ENCODE measurements around the gene MORN3.

MORN3 gene

DNA sequence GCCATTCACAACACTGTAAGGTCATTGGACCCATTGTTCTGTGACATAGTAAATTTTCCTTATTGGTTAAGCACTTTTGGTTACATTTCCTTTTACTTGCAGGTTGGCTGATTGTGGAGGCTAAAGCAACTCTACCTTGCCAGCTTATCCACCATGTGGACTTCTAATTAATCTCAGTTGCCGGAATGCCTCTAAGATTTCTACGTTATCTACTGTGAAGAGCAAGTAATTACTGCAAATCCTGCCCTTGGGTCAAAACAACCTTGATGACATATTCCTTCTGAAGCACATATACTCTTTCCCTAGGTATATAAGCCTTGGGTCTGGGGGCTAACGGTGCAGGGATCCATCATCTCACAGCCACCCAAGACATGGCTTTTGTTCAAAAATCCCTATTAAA is 19.5 kb upstream of the MORN3 start:
- no peak for TF ChIP-seq POLR2AphosphoS5 (IDR thresholded peaks at IDR 0.05; ENCODE audit: low read depth, low read length)

DNA sequence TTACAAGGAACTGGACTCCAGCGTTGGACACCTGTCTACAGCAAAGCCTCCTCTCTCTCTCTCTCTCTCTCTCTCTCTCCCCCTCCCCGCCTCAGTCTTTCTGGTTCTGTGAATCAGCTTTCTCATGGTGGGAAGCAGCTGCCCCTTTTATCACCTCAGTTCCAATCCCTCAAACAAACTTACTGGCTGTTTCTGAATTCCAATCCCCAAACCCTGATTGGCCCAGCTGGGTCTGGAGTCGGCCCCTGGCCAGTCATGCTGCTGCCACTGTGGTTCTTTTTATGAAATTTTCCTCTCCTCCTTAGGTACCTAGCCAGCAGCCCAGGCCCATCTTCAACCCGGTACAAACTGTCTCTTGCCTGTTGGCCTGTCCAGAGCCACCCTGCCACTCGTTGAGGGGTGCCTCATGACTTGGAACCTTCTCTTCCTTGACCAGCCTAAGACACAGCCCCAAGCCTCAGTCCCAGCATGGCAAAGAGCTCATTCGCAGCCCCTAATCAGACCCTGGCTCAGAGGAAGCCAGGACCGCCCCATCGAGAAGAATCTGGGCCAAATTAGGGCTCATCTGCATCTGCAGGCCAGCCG is 9.4 kb upstream of the MORN3 start:
- TF ChIP-seq POLR2AphosphoS5 (IDR thresholded peaks at IDR 0.05; ENCODE audit: low read depth, low read length) (no peak), TAF1 (IDR thresholded peaks at IDR 0.05; ENCODE audit: borderline replicate concordance, insufficient read depth, low read length) (no peak), FOXP2 (optimal IDR thresholded peaks at IDR 0.05; ENCODE audit: borderline replicate concordance, extremely low read depth, extremely low read length, insufficient read depth) (no peak), SIN3A (IDR thresholded peaks at IDR 0.05; ENCODE audit: borderline replicate concordance, insufficient read depth, low read length) (no peak)
- TF ChIP-seq, protein P1, sequence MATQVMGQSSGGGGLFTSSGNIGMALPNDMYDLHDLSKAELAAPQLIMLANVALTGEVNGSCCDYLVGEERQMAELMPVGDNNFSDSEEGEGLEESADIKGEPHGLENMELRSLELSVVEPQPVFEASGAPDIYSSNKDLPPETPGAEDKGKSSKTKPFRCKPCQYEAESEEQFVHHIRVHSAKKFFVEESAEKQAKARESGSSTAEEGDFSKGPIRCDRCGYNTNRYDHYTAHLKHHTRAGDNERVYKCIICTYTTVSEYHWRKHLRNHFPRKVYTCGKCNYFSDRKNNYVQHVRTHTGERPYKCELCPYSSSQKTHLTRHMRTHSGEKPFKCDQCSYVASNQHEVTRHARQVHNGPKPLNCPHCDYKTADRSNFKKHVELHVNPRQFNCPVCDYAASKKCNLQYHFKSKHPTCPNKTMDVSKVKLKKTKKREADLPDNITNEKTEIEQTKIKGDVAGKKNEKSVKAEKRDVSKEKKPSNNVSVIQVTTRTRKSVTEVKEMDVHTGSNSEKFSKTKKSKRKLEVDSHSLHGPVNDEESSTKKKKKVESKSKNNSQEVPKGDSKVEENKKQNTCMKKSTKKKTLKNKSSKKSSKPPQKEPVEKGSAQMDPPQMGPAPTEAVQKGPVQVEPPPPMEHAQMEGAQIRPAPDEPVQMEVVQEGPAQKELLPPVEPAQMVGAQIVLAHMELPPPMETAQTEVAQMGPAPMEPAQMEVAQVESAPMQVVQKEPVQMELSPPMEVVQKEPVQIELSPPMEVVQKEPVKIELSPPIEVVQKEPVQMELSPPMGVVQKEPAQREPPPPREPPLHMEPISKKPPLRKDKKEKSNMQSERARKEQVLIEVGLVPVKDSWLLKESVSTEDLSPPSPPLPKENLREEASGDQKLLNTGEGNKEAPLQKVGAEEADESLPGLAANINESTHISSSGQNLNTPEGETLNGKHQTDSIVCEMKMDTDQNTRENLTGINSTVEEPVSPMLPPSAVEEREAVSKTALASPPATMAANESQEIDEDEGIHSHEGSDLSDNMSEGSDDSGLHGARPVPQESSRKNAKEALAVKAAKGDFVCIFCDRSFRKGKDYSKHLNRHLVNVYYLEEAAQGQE (IDR thresholded peaks at IDR 0.05; ENCODE audit: insufficient read depth in 1 of 2, low read depth in 2 of 2, low read length in 2 of 2): no peak

DNA sequence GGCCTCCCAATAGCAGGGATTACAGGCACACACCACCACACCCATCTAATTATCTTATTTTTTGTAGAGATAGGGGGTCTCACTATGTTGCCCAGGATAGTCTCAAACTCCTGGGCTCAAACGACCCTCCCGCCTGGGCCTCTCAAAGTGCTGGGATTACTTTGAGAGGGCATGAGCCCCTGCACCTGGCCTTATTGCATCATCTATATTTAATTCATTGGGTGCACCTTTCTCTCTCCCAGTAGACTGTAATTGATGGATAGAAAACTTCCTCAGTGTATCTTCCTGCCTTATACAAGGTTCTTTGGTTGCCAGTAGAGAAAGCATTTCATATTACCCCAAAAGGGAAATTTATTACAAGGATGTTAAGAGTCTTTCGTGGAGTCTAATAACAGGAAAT is 8.9 kb upstream of the MORN3 start:
- TF ChIP-seq POLR2AphosphoS5 (IDR thresholded peaks at IDR 0.05; ENCODE audit: low read depth, low read length) (no peak), FOXP2 (optimal IDR thresholded peaks at IDR 0.05; ENCODE audit: borderline replicate concordance, extremely low read depth, extremely low read length, insufficient read depth) (no peak), TAF1 (IDR thresholded peaks at IDR 0.05; ENCODE audit: borderline replicate concordance, insufficient read depth, low read length) (no peak), SIN3A (IDR thresholded peaks at IDR 0.05; ENCODE audit: borderline replicate concordance, insufficient read depth, low read length) (no peak)
- TF ChIP-seq, protein P1 (IDR thresholded peaks at IDR 0.05; ENCODE audit: insufficient read depth in 1 of 2, low read depth in 2 of 2, low read length in 2 of 2): no peak

DNA sequence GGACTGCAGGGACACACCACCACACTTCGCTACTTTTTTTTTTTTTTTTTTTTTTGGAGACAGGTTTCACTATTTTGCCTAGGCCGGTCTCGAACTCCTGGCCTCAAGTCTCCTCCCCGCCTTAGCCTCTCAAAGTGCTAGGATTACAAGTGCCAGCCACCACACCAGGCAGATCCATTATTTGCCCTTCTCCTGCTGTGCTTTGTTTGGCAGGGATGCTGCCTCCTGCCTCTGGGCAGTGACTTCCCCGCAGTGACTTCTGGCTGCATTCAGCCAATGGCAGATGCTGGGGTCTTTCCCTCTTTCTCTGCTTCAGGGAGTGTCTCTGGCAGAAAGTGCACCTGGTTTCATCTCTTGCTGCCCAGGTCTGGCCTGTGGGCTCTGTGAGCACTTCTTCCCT is 6.7 kb upstream of the MORN3 start:
- TF ChIP-seq POLR2AphosphoS5 (IDR thresholded peaks at IDR 0.05; ENCODE audit: low read depth, low read length) (no peak), SIN3A (IDR thresholded peaks at IDR 0.05; ENCODE audit: borderline replicate concordance, insufficient read depth, low read length) (no peak), TAF1 (IDR thresholded peaks at IDR 0.05; ENCODE audit: borderline replicate concordance, insufficient read depth, low read length) (no peak), FOXP2 (optimal IDR thresholded peaks at IDR 0.05; ENCODE audit: borderline replicate concordance, extremely low read depth, extremely low read length, insufficient read depth) (no peak)
- TF ChIP-seq, protein P1 (IDR thresholded peaks at IDR 0.05; ENCODE audit: insufficient read depth in 1 of 2, low read depth in 2 of 2, low read length in 2 of 2): no peak

DNA sequence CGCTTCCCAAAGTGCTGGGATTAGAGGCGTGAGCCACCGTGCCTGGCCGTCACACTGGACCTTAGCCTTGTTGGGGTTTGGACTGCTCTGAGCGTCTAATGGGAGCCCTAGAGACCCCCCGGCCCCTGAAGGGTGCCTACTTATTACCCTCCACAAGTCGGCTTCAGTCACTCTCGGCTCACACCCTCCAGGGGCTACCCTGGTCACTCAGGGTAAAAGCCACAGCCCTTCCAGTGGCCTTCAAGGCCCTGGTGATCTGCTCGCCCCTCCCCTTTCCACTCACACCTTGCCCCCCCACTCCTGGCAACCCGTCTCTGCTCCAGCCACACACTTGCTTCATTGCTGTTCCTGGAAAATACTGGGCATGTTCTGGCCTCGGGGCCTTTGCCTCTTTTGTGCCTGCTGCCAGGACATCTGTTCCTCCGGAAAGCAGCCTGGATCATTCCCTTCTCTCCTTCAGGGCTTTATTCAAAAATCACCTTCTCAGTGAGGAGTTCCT is 3.6 kb upstream of the MORN3 start:
- TF ChIP-seq, protein P1 (IDR thresholded peaks at IDR 0.05; ENCODE audit: insufficient read depth in 1 of 2, low read depth in 2 of 2, low read length in 2 of 2): no peak
- TF ChIP-seq SIN3A (IDR thresholded peaks at IDR 0.05; ENCODE audit: borderline replicate concordance, insufficient read depth, low read length) (no peak), TAF1 (IDR thresholded peaks at IDR 0.05; ENCODE audit: borderline replicate concordance, insufficient read depth, low read length) (no peak), FOXP2 (optimal IDR thresholded peaks at IDR 0.05; ENCODE audit: borderline replicate concordance, extremely low read depth, extremely low read length, insufficient read depth) (no peak), POLR2AphosphoS5 (IDR thresholded peaks at IDR 0.05; ENCODE audit: low read depth, low read length) (no peak)

Data from PFSK-1 (cell line).